ENCODE data around the gene USB1.
"Not testable (repeated sequence)": the region's sequence is repeated elsewhere in the genome, so short reads cannot be mapped to it uniquely, and the experiment has no call there.

USB1 gene

DNA sequence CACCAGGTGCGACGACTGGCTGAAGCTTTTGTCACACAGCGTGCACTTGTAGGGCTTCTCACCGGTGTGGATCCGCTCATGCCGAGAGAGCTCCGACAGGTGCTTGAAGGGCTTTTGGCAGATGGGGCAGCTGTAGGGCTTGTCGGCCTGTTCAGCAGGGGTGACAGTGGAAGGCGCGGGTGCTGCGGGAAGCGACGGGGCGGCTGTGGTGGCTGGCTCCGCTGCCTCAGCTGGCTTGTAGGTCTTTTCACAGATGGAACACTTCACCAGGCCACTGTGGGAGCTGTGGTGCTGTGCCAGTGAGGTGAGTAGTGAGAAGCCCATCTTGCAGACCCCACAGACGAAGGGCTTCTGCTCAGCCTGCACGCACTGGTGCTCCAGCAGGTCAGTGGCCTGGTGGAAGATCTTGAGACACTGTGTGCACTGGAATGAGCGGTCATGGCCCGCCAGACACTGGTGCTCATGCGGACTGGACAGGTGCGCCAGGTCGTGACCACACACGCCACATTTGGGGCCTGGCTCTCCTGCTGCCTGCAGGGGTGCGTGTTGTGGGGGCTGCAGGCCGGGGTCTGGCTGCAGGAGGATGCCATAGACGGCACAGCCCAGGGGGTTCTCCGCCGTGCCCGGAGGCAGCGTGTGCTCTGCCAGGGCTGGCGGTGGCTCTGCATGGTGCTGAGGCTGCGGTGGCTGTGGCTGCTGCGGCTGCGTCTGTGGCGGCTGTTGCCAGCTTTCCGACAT, 3.5 kb upstream of the USB1 start:
- Histone ChIP-seq H3K9ac (ENCODE audit: low read depth, low read length) (no peak overlapping the region), H3K4me3 (ENCODE audit: low read length) (no peak overlapping the region), H3K27ac (ENCODE audit: low read length) (no peak overlapping the region), H3K36me3 (ENCODE audit: insufficient read depth, low read depth, low read length) (peaks cover 18% of the 10 kb centered on the region; the same call in 1 of the 2 replicates), H3K27me3 (ENCODE audit: insufficient read depth, low read length) (peaks cover 6% of the 10 kb centered on the region; the same call in 1 of the 2 replicates), H3K4me1 (ENCODE audit: insufficient read depth, low read length) (no peaks in the 10 kb centered on the region), H3K9me3 (ENCODE audit: insufficient read depth, low read depth, low read length) (no peaks in the 10 kb centered on the region)

- Histone ChIP-seq H3K36me3 (ENCODE audit: insufficient read depth, low read depth, low read length) (peaks cover 26% of the 10 kb centered on the region), H3K27ac (ENCODE audit: low read length) (no peak overlapping the region), H3K9me3 (ENCODE audit: insufficient read depth, low read depth, low read length) (no peaks in the 10 kb centered on the region), H3K27me3 (ENCODE audit: insufficient read depth, low read length) (peaks cover 6% of the 10 kb centered on the region; the same call in 1 of the 2 replicates), H3K4me3 (ENCODE audit: low read length) (no peak overlapping the region), H3K4me1 (ENCODE audit: insufficient read depth, low read length) (no peaks in the 10 kb centered on the region), H3K9ac (ENCODE audit: low read depth, low read length) (no peak overlapping the region)
Observed at GRCh38 chr16:57998486-57998885, 2.7 kb upstream of the USB1 start.

DNA sequence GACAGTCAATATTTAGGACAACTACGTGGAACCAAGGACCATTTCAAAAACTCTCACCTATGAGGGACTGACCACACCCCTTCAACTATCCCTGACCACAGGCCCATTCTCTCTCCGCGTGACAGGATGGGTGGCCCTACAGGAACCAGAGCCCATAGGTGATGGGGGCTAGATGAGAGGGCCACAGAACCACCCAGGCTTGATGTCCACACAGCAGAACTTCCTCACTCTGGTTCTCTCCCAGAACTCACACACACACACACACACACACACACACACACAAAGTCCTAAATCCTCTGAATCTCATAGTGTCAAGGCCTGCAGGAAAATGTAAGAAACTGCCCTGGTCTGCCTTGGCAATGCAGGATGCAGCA, 2.2 kb upstream of the USB1 start:
- peak overlapping the region; percentile 56; the same call in 1 of the 2 replicates for H3K9ac ChIP-seq (ENCODE audit: low read depth, low read length)
- no peak overlapping the region for H3K4me3 ChIP-seq (ENCODE audit: low read length)
- no peaks in the 10 kb centered on the region for H3K9me3 ChIP-seq (ENCODE audit: insufficient read depth, low read depth, low read length)
- peaks cover 6% of the 10 kb centered on the region; the same call in 1 of the 2 replicates for H3K27me3 ChIP-seq (ENCODE audit: insufficient read depth, low read length)
- H3K36me3 ChIP-seq (ENCODE audit: insufficient read depth, low read depth, low read length): peaks cover 29% of the 10 kb centered on the region
- H3K27ac ChIP-seq (ENCODE audit: low read length): no peak overlapping the region
- H3K4me1 ChIP-seq (ENCODE audit: insufficient read depth, low read length): no peaks in the 10 kb centered on the region

DNA sequence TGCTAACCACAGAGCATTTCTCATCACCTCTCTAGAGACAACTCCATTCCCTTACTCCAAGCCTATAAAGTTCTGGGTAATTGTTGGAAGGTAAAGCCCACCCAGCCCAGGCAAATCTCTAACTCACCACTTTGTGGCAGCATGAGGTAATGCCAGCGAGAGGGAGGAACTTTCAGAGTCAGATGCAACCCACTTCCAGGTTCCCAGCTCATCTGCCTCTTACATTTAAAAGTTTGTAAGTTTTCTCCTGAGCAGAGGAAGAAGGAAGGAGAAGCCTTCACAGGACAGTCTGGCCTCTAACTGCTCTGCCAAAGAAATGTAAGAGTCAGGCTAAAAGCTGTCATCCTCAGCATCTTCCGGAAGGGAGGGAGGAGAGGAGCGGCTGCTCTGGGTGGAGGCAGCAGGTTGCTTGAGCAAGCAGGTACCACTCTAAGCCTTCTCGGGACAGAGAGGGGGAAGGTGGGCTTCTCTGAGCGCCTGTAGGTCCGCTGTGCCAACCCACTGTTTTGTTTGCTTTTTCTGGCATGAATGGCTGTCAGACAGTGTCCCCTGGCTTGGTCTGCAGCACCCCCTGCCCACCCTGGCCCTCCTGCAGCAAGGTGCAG, 1.7 kb upstream of the USB1 start:
- Histone ChIP-seq H3K9ac (ENCODE audit: low read depth, low read length) (peak overlapping the region; percentile 56; the same call in 1 of the 2 replicates), H3K4me3 (ENCODE audit: low read length) (peak overlapping the region; percentile 89), H3K27ac (ENCODE audit: low read length) (no peak overlapping the region), H3K4me1 (ENCODE audit: insufficient read depth, low read length) (no peaks in the 10 kb centered on the region), H3K36me3 (ENCODE audit: insufficient read depth, low read depth, low read length) (peaks cover 32% of the 10 kb centered on the region), H3K27me3 (ENCODE audit: insufficient read depth, low read length) (peaks cover 6% of the 10 kb centered on the region; the same call in 1 of the 2 replicates), H3K9me3 (ENCODE audit: insufficient read depth, low read depth, low read length) (no peaks in the 10 kb centered on the region)

- peaks cover 6% of the 10 kb centered on the region; the same call in 1 of the 2 replicates for H3K27me3 ChIP-seq (ENCODE audit: insufficient read depth, low read length)
- H3K27ac ChIP-seq (ENCODE audit: low read length): no peak within 1 kb of the TSS
- H3K4me3 ChIP-seq (ENCODE audit: low read length): peak within 1 kb of the TSS; percentile 89
- peak within 1 kb of the TSS; percentile 75; the same call in 1 of the 2 replicates for H3K9ac ChIP-seq (ENCODE audit: low read depth, low read length)
- H3K36me3 ChIP-seq (ENCODE audit: insufficient read depth, low read depth, low read length): peaks cover 35% of the 10 kb centered on the region
- no peaks in the 10 kb centered on the region for H3K9me3 ChIP-seq (ENCODE audit: insufficient read depth, low read depth, low read length)
- H3K4me1 ChIP-seq (ENCODE audit: insufficient read depth, low read length): no peaks in the 10 kb centered on the region
Observed at GRCh38 chr16:57999971-58000705, 1.1 kb upstream of the USB1 start, which contains the start of gene ZNF319. TSS of gene ZNF319 (minus strand) at chr16:58000672. CDS start at chr16:57998265, 2,407 bp downstream.

- Histone ChIP-seq H3K27me3 (ENCODE audit: insufficient read depth, low read length) (peaks cover 6% of the 10 kb centered on the region; the same call in 1 of the 2 replicates), H3K27ac (ENCODE audit: low read length) (no peak overlapping the region), H3K9ac (ENCODE audit: low read depth, low read length) (peak overlapping the region; percentile 75; the same call in 1 of the 2 replicates), H3K9me3 (ENCODE audit: insufficient read depth, low read depth, low read length) (no peaks in the 10 kb centered on the region), H3K36me3 (ENCODE audit: insufficient read depth, low read depth, low read length) (peaks cover 43% of the 10 kb centered on the region), H3K4me1 (ENCODE audit: insufficient read depth, low read length) (no peaks in the 10 kb centered on the region), H3K4me3 (ENCODE audit: low read length) (peak overlapping the region; percentile 89)
Observed at GRCh38 chr16:58001781-58002415, 691 bp downstream of the USB1 start.

- no peaks in the 10 kb centered on the region for H3K4me1 ChIP-seq (ENCODE audit: insufficient read depth, low read length)
- H3K36me3 ChIP-seq (ENCODE audit: insufficient read depth, low read depth, low read length): peaks cover 41% of the 10 kb centered on the region
- peaks cover 6% of the 10 kb centered on the region; the same call in 1 of the 2 replicates for H3K27me3 ChIP-seq (ENCODE audit: insufficient read depth, low read length)
- H3K4me3 ChIP-seq (ENCODE audit: low read length): no peak overlapping the region
- no peak overlapping the region for H3K27ac ChIP-seq (ENCODE audit: low read length)
- no peak overlapping the region for H3K9ac ChIP-seq (ENCODE audit: low read depth, low read length)
- H3K9me3 ChIP-seq (ENCODE audit: insufficient read depth, low read depth, low read length): no peaks in the 10 kb centered on the region
Observed at GRCh38 chr16:58002416-58002800, 1.2 kb downstream of the USB1 start.

DNA sequence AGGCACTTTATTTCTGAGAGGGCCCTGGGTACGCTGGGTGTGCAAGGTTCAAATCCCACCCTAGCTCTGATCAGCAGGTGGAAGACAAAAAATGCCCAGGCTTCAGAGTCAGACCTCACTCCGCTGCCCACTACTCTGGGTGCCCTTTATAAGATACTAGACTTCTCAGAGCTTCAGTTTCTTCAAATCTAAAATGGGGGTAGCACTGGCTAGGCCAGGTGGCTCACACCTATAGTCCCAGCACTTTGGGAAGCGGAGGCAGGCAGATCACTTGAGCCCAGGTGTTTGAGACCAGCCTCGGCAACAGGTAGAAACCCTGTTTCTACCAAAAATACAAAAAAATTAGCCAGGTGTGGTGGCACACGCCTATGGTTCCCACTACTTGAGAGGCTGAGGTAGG, 1.7 kb downstream of the USB1 start:
- Histone ChIP-seq H3K36me3 (ENCODE audit: insufficient read depth, low read depth, low read length) (peaks cover 37% of the 10 kb centered on the region), H3K9me3 (ENCODE audit: insufficient read depth, low read depth, low read length) (no peaks in the 10 kb centered on the region), H3K27ac (ENCODE audit: low read length) (no peak overlapping the region), H3K9ac (ENCODE audit: low read depth, low read length) (no peak overlapping the region), H3K4me3 (ENCODE audit: low read length) (no peak overlapping the region), H3K4me1 (ENCODE audit: insufficient read depth, low read length) (no peaks in the 10 kb centered on the region), H3K27me3 (ENCODE audit: insufficient read depth, low read length) (peaks cover 6% of the 10 kb centered on the region; the same call in 1 of the 2 replicates)

DNA sequence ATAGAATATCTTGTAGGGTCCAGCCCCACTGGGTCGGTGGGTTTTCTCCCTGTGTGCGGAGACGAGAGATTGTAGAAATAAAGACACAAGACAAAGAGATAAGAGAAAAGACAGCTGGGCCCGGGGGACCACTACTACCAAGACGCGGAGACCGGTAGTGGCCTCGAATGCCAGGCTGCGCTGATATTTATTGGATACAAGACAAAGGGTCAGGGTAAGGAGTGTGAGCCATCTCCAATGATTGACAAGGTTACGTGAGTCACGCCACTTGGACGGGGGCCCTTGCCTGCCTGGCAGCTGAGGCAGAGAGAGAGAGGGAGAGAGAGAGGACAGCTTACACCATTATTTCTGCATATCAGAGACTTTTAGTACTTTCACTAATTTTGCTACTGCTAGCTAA, 3.5 kb downstream of the USB1 start:
- H3K36me3 ChIP-seq (ENCODE audit: insufficient read depth, low read depth, low read length): peaks cover 35% of the 10 kb centered on the region
- H3K9me3 ChIP-seq (ENCODE audit: insufficient read depth, low read depth, low read length); H3K9ac ChIP-seq (ENCODE audit: low read depth, low read length); H3K4me3 ChIP-seq (ENCODE audit: low read length); H3K27ac ChIP-seq (ENCODE audit: low read length); H3K4me1 ChIP-seq (ENCODE audit: insufficient read depth, low read length); H3K27me3 ChIP-seq (ENCODE audit: insufficient read depth, low read length): not testable (repeated sequence)

- Histone ChIP-seq H3K9ac (ENCODE audit: low read depth, low read length) (no peak overlapping the region), H3K27me3 (ENCODE audit: insufficient read depth, low read length) (no peaks in the 10 kb centered on the region), H3K4me1 (ENCODE audit: insufficient read depth, low read length) (peaks cover 11% of the 10 kb centered on the region), H3K9me3 (ENCODE audit: insufficient read depth, low read depth, low read length) (no peaks in the 10 kb centered on the region), H3K4me3 (ENCODE audit: low read length) (no peak overlapping the region), H3K27ac (ENCODE audit: low read length) (no peak overlapping the region), H3K36me3 (ENCODE audit: insufficient read depth, low read depth, low read length) (peaks cover 46% of the 10 kb centered on the region)
Observed at GRCh38 chr16:58009856-58010416, 8.7 kb downstream of the USB1 start.

DNA sequence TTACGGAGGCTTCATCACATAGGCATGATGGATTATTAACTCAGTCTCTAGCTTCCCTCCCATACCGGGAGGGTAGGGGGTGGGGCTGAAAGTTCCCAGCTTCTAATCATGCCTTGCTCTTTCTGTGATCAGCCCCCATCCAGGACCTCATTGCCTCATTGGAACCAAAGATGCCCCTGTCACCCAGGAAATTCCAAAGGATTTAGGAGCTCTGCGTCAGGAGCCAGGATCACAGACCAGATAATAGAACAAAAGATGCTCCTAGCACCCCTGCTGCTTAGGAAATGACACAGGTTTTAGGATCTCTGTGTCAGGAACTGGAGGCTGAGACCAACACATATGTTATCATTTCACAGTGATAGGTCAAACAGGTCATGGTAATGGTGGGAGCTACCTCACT, 9.7 kb downstream of the USB1 start:
- Histone ChIP-seq H3K9ac (ENCODE audit: low read depth, low read length) (no peak overlapping the region; the same call in 1 of the 2 replicates), H3K36me3 (ENCODE audit: insufficient read depth, low read depth, low read length) (peaks cover 42% of the 10 kb centered on the region), H3K4me1 (ENCODE audit: insufficient read depth, low read length) (peaks cover 11% of the 10 kb centered on the region), H3K4me3 (ENCODE audit: low read length) (no peak overlapping the region), H3K9me3 (ENCODE audit: insufficient read depth, low read depth, low read length) (no peaks in the 10 kb centered on the region), H3K27me3 (ENCODE audit: insufficient read depth, low read length) (no peaks in the 10 kb centered on the region), H3K27ac (ENCODE audit: low read length) (no peak overlapping the region)
